ENCODE measurements around the gene HEXA.

DNA sequence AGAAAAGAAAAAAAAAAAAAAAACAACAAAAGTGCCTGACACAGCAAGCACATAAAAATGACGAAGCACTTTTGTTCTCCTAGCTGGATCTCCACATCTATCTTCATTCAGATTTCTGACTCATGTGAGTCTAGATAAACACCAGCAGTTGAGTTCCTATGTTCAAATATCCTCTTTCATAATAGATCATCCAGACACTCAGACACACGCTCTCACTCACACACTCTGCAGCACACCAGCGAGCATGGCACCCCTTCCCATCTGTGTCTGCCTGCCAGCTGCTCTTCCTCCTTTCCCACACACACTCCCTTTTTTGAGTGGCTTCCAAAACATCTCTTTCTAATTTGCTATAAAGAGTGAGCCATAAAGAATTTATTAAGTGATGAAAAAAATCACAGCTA, 36.0 kb downstream of the HEXA start:
- TF ChIP-seq, protein P1, sequence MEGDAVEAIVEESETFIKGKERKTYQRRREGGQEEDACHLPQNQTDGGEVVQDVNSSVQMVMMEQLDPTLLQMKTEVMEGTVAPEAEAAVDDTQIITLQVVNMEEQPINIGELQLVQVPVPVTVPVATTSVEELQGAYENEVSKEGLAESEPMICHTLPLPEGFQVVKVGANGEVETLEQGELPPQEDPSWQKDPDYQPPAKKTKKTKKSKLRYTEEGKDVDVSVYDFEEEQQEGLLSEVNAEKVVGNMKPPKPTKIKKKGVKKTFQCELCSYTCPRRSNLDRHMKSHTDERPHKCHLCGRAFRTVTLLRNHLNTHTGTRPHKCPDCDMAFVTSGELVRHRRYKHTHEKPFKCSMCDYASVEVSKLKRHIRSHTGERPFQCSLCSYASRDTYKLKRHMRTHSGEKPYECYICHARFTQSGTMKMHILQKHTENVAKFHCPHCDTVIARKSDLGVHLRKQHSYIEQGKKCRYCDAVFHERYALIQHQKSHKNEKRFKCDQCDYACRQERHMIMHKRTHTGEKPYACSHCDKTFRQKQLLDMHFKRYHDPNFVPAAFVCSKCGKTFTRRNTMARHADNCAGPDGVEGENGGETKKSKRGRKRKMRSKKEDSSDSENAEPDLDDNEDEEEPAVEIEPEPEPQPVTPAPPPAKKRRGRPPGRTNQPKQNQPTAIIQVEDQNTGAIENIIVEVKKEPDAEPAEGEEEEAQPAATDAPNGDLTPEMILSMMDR (IDR thresholded peaks at IDR 0.05; ENCODE audit: low read length): no peak
- TF ChIP-seq EZH2 (optimal IDR thresholded peaks at IDR 0.05; ENCODE audit: low read depth, low read length) (no peak), EZH2phosphoT487 (IDR thresholded peaks at IDR 0.05; ENCODE audit: low read length) (no peak)
